ENCODE data around the gene FGD5. TPM values are rescaled to one million over a fixed set of nuclear protein-coding genes. Genes with fewer than 3 reads are reported as not detected.

Gene FGD5
- total and polyA plus RNA-seq, 9 of the 15 experiments (the other 6 are each of a cell fraction or from before 2014, with no cell fraction given), result 0.18 TPM; not detected in 8

DNA sequence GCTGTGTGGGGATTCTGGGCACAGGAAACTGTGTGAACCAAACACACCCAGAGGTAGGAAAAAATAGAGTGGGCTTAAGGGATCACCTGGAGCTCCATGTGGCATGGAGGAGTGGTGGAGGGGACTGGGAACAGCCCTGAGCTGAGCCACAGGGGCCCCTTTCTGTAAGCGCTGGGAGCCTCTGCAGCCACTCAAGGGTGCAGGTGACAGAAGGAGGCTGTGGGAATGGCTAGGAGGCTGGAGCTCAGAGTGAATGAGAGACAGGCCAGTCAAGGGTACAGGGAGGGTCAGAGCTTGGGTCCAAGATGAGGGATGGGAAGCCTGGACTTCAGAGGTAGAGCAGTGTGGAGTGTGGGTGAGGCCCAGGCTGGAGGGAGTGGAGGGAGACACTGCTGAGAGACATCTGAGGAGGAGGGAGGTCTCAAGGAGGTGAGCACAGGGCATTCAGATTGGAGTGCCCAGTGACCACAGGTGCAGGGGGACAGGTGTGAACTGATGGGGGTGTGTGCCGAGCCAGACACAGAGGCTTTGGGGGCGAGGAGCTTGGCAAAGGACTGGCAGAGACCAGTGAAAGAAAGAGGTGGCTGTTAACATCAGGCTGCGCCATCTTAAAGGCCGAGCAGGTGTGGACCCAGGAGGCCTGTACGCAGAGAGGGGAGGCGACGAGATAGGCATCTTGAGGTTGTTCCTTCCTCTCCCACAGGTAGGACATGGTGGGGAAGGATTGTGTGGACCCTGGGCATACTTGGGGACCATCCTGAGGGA lies 56.8 kb downstream of the FGD5 start:
- Histone ChIP-seq H3K36me3 (ENCODE audit: control insufficient read depth, insufficient read depth, low read length) (no peaks in the 10 kb centered on the region), H3K9me1 (ENCODE audit: control insufficient read depth, insufficient read depth, low read length) (no peaks in the 10 kb centered on the region), H2AFZ (ENCODE audit: low read depth, low read length) (no peak overlapping the region), H3K4me3 (no peak overlapping the region), H4K20me1 (replicated peaks; ENCODE audit: control insufficient read depth, insufficient read depth, low read length) (0 out of 2 replicates have a peak, but pooled peaks cover 8% of the 10 kb centered on the region), H3K9me3 (replicated peaks; ENCODE audit: control insufficient read depth, insufficient read depth, low read depth, low read length) (no peaks in the 10 kb centered on the region), H3K4me2 (ENCODE audit: insufficient read depth, low read length) (no peak overlapping the region), H3K4me1 (replicated peaks in 1 of 2; ENCODE audit: control insufficient read depth in 2 of 2, insufficient read depth in 2 of 2, low read length in 2 of 2) (no peaks in the 10 kb centered on the region), H3K9ac (ENCODE audit: insufficient read depth in 1 of 2, low read depth in 2 of 2, low read length in 2 of 2) (no peak overlapping the region), H3K79me2 (ENCODE audit: control insufficient read depth, insufficient read depth, low read length) (no peaks in the 10 kb centered on the region), H3K27ac (ENCODE audit: extremely low read depth, low read depth, low read length) (no peak overlapping the region), H3K27me3 (ENCODE audit: control insufficient read depth in 2 of 2, insufficient read depth in 2 of 2, low read length in 2 of 2) (peaks cover 41 to 71% of the 10 kb centered on the region in 2 experiments; a peak in 4 of 5 replicates)
- FAIRE-seq (no peak), DNase-seq (ENCODE audit: extremely low read depth in 1 of 4, low spot score in 3 of 4) (no peak), ATAC-seq (no peak)
- 4% methylated on average over 8 of the region's 8 CpGs for WGBS (ENCODE audit: insufficient coverage, low coverage, missing lambda C conversion rate)
- CTCF ChIA-PET (ENCODE audit: low intra/inter-chr PET ratio), result no interaction called here
- intact Hi-C loops (cut with micrococcal nuclease) (no loop called here), in situ Hi-C loops (cut with MboI) (no loop called here)
- BruUV-seq (replicated peaks), result no TSS peak
- POLR2A ChIA-PET, result interaction anchor here (0.5 to 1.6 kb wide), 3 partner anchors 9 to 107 kb away, joined by 3 read pairs; no protein-coding TSS in a partner anchor
- TF ChIP-seq ZNF76 (CRISPR knock-in tag; IDR thresholded peaks at IDR 0.05; ENCODE audit: borderline replicate concordance) (no peak), SRSF1 (IDR thresholded peaks at IDR 0.05; ENCODE audit: low read depth, low read length) (no peak), EZH2 (IDR thresholded peaks at IDR 0.05; ENCODE audit: borderline replicate concordance, low read depth, low read length) (no peak), RCOR1 (IDR thresholded peaks at IDR 0.05; ENCODE audit: borderline replicate concordance in 1 of 2, low read depth in 2 of 2, low read length in 2 of 2) (no peak), KAT7 (CRISPR knock-in tag; IDR thresholded peaks at IDR 0.05; ENCODE audit: borderline replicate concordance) (no peak), ZNF668 (CRISPR knock-in tag; IDR thresholded peaks at IDR 0.05) (no peak), ZNF124 (CRISPR knock-in tag; IDR thresholded peaks at IDR 0.05) (no peak), KHSRP (IDR thresholded peaks at IDR 0.05) (no peak), HMG20A (CRISPR knock-in tag; conservative IDR thresholded peaks at IDR 0.05) (no peak), CCAR2 (IDR thresholded peaks at IDR 0.05; ENCODE audit: low read depth, low read length) (no peak), RFX1 (IDR thresholded peaks at IDR 0.05) (no peak), ZNF165 (CRISPR knock-in tag; IDR thresholded peaks at IDR 0.05; ENCODE audit: borderline replicate concordance) (no peak), MED1 (CRISPR knock-in tag; IDR thresholded peaks at IDR 0.05; ENCODE audit: borderline replicate concordance) (no peak), TEAD4 (IDR thresholded peaks at IDR 0.05; ENCODE audit: low read length) (no peak), TEAD4 (CRISPR knock-in tag; IDR thresholded peaks at IDR 0.05; ENCODE audit: borderline replicate concordance) (no peak)
- TF ChIP-seq, protein P1, sequence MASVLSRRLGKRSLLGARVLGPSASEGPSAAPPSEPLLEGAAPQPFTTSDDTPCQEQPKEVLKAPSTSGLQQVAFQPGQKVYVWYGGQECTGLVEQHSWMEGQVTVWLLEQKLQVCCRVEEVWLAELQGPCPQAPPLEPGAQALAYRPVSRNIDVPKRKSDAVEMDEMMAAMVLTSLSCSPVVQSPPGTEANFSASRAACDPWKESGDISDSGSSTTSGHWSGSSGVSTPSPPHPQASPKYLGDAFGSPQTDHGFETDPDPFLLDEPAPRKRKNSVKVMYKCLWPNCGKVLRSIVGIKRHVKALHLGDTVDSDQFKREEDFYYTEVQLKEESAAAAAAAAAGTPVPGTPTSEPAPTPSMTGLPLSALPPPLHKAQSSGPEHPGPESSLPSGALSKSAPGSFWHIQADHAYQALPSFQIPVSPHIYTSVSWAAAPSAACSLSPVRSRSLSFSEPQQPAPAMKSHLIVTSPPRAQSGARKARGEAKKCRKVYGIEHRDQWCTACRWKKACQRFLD (CRISPR knock-in tag; IDR thresholded peaks at IDR 0.05), result no peak
- TF ChIP-seq, protein P2, sequence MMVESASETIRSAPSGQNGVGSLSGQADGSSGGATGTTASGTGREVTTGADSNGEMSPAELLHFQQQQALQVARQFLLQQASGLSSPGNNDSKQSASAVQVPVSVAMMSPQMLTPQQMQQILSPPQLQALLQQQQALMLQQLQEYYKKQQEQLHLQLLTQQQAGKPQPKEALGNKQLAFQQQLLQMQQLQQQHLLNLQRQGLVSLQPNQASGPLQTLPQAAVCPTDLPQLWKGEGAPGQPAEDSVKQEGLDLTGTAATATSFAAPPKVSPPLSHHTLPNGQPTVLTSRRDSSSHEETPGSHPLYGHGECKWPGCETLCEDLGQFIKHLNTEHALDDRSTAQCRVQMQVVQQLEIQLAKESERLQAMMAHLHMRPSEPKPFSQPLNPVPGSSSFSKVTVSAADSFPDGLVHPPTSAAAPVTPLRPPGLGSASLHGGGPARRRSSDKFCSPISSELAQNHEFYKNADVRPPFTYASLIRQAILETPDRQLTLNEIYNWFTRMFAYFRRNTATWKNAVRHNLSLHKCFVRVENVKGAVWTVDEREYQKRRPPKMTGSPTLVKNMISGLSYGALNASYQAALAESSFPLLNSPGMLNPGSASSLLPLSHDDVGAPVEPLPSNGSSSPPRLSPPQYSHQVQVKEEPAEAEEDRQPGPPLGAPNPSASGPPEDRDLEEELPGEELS (CRISPR knock-in tag; IDR thresholded peaks at IDR 0.05; ENCODE audit: borderline replicate concordance), result no peak
- TF ChIP-seq, protein P3, sequence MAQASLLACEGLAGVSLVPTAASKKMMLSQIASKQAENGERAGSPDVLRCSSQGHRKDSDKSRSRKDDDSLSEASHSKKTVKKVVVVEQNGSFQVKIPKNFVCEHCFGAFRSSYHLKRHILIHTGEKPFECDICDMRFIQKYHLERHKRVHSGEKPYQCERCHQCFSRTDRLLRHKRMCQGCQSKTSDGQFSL (CRISPR knock-in tag; IDR thresholded peaks at IDR 0.05), result no peak
- TF ChIP-seq, protein P3 (tag; IDR thresholded peaks at IDR 0.05), result no peak

Data from K562 (cell line).